CD4-positive, alpha-beta T cell treated with Interferon alpha-2 for 1 hour (primary cell): ENCODE data around the gene PDE11A.
"Not testable (repeated sequence)": the region's sequence is repeated elsewhere in the genome, so short reads cannot be mapped to it uniquely, and the experiment has no call there.

Source experiments
- DNase-seq, 2 donors: peaks; one replicate each; pipeline ENCODE4 v3.0.0-alpha.2; 2020 to 2022

PDE11A gene

DNA sequence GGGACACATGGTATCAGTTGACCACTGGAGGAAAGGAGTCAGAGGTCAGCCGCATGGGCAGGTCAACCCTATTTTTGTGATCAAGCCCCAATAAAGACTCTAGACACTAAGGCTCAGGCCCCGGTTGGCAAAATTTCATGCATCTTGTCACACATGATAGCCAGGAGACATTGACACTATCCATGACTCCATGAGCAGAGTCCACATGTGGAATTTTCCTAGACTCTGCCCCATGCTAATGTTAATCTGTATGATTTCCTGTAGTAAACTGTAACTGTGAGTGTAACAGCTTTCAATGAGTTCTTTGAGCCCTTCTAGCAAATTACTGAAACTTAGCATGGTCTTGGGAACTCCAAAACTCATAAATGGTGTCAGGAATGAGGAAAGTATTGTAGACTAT is 192.3 kb downstream of the PDE11A start:
- no peak for DNase-seq

- DNase-seq, result no peak
Measured at GRCh38 chr2:177876950-177877349, 195.6 kb downstream of the PDE11A start.

- no peak for DNase-seq
Measured at GRCh38 chr2:177874686-177875085, 197.9 kb downstream of the PDE11A start.

DNA sequence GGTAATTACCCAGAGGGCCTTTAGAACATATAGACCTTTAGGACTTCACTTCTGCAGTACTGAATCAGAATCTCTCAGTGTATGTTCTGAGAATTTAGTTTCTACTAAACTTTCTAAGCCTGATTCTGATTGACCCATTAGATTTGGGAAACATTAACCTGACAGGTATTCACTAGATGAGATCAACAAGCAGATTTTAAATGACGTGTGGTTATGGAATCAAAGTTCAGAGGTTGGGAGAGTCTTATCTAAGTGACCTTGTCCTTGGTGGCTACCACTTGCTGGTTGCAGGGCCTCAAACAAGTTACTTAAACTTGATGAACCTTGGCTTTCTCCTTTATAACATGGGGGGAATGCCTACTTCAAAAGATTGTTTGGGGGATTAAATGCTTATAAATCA is 198.7 kb downstream of the PDE11A start:
- DNase-seq, result no peak

- DNase-seq, result no peak
Measured at GRCh38 chr2:177872286-177872685, 200.3 kb downstream of the PDE11A start.

DNA sequence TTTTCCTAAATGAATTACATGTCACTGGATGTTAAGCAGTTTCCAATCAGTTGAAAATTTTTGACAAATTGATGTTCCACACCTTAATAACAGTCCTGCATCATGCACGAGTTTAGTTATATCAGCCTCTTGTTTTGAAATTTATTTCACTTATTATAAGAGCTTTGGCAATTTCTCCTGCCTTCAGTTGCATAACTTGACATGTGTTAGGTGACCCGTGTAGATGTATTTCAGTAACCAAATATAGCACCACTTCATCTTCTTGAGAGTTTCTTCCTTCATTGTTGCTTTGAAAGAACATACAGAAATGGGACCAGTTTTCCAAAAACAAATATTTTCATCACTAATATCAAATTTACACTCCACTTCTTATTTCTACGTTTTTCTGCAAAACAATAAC is 202.7 kb downstream of the PDE11A start:
- no peak for DNase-seq

GRCh38 chr2:177869209-177869608 is 203.4 kb downstream of the PDE11A start:
- DNase-seq, result no peak

DNA sequence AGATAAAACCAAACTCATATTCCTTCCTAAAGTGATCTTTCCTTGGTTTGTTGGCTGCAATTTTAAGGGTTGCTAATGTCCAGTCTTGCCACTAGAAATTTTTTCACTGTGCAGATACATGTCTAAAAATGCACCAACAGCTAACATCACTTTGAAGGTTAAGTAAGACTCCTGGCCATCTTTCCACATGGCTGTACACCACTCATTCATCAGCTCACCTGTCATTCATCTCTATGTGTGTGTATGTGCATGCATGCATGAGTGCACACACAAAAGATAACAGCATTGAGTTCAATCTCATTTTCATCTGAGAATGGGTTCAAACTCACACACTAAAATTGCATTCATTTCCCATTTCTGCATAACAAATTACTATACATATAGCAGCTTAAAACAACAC is 203.8 kb downstream of the PDE11A start:
- DNase-seq, result no peak

DNA sequence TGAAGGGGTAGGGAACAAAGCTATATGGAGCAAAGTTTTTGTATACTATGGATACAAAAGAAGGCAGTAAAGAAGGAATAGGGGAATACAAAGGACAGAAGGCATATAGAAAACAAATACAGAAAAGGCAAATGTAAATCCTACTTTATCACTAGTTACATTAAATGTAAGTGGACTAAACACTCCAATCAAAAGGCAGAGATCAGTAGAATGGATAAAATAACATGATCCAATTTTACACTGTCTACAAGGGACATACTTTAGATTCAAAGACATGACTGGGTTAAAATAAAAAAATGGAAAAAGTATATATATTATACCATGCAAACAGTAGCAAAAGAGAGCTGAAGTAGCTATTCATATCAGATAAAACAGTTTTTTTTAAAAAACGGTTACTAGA is 215.0 kb downstream of the PDE11A start:
- DNase-seq, result no peak

DNA sequence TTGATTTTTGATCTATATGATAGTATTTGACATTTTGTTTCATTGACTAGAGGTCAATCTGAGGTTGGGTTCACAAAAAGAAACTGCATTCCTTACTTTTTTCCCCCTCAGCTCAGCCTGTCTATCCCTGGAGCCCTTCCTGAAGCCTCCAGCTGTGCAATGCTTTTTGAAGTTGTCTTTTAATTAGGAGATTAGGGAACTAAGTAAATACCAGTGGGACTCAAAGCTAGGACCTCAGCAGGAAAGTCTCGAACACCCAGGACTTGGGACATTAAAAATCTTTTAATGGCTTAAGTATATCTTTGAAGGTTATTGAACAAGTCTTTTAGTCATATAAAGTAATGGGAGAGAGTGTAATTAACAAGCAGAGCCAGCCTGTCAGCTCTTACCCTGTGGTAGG is 220.2 kb downstream of the PDE11A start:
- no peak for DNase-seq

GRCh38 chr2:177843188-177843587 is 229.4 kb downstream of the PDE11A start:
- no peak for DNase-seq

DNA sequence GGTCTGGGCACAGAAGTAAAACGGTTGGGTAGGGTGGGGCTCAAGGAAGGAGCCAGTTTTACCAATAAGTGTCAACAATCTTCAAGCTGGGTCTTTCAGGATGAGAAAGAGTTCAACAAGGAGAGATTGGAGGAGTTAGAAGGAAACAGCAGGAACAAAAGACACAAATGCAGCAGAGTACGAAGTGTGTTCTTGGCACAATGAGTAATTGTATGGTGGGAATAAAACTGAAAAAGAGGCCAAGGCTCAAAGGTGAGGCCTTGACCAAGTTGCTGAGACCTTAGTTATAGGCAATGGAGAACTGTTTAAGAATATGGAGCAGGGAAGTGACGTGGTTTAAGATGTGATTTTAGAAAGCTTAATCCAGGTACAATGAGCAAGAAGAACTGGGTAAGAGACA is 230.3 kb downstream of the PDE11A start:
- no peak for DNase-seq

DNA sequence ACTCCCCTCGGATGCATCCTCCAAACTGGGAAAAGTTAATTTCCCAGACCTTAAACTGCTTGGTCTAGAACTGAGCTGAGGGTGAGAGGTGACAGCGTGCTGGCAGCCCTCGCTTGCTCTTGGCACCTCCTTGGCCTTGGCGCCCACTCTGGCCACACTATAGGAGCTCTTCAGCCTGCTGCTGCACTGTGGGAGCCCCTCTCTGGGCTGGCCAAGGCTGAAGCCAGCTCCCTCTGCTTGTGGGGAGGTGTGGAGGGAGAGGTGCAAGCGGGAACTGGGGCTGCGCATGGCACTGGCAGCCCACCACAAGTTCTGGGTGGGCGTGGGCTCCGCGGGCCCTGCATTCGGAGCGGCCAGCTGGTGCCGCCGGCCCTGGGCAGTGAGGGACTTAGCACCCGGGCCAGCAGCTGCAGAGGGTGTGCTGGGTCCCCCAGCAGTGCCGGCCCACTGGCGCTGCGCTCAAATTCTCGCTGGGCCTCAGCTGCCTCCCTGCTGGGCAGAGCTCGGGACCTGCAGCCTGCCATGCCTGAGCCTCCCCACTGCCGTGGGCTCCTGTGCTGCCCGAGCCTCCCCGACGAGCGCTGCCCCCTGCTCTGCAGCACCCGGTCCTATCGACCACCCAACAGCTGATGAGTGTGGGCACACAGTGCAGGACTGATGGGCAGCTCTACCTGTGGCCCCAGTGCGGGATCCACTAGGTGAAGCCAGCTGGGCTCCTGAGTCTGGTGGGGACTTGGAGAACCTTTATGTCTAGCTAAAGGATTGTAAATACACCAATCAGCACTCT is 237.0 kb downstream of the PDE11A start:
- DNase-seq, result not testable (repeated sequence)

- no peak for DNase-seq
Measured at GRCh38 chr2:177832611-177833433, 239.8 kb downstream of the PDE11A start.

- DNase-seq, result no peak
Measured at GRCh38 chr2:177830881-177831386, 241.6 kb downstream of the PDE11A start.

DNA sequence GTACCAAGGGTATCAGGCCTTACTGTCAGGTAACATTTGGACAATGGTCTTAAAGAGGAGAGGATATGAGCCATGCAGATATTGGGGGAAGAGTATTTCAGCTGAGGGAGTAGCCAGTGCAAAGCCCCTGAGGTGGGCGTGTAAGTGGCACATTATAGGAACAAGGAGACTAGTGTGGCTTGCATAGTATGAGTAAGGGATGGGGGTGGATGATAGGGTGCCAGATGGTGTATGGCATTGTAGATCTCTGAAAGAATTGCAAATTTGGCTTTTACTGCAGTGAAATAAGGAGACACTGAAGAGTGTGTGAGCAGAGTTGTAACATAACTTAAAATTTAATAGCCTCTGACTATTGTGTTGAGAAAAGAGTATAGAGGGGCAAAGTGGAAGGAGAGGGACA is 244.0 kb downstream of the PDE11A start:
- no peak for DNase-seq

GRCh38 chr2:177826897-177827296 is 245.7 kb downstream of the PDE11A start:
- no peak for DNase-seq

GRCh38 chr2:177822941-177823340 is 249.6 kb downstream of the PDE11A start:
- no peak for DNase-seq

DNA sequence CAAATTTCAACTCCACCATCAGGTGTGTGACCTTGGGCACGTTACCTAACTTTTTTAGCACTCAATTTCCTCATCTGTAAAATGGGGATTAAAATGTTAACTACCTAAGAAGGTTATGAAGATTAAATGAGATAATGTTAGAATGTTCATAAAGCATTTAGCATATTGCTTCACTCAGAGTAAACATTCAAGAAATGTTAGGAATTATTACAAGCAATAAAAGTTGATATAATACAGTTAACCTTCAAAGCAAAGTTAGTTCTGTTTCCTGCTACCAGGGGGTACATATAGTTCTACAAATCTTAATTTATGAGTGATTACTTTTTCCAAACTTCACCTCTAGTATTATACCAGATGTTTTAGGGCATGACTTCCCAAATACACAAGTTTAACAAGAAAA is 254.2 kb downstream of the PDE11A start:
- DNase-seq, result no peak

- no peak for DNase-seq
Measured at GRCh38 chr2:177817300-177817699, 255.3 kb downstream of the PDE11A start.

DNA sequence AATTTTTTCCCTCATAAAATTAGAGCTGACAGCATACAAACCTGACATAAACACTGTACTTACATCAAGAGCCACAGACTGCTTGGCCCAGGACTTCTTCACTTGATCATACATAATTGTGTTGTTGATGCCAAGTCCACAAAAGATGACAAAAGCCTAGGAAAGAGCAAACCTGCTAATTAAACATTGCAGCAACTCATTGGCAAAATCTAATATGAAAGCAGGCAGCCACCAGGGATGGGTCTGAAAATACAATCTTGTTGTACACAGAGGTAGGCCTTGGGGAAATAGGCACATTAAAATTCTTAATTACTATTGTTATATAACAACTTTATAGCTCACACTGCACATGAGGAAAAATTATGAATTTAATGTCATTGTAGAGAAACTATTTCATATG is 255.8 kb downstream of the PDE11A start:
- DNase-seq, result no peak

DNA sequence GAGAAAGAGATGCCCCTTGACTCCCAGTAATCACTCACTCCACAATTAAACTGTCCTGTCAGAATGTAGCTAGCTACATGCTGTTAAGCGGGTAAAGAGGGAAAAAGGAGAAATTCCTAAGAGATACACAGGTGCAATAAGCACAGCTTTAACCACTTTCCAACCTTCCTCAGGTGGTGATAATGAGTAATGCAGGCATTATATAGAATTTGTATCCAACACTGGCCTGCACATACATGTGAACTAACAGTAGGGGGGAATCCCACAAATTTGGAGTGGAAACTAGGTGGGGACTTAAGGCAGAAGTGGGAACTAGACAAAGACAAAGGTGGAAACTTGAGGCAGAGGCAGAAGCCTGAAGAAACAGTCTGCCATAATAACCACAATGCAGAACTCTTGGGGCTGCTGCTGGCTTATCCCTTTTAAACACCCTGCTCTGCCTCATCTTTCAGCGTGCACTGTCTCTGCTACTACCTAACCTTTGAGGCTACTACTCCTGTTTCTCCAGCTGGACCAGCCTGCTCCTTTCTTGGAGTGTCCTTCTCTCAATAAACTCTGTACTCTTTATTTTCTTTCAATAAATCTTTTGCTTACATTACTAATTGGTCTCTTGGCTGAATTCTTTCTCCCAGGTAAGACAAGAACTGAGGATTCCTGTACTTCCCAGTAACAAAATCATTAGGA is 259.7 kb downstream of the PDE11A start:
- DNase-seq, result no peak

DNA sequence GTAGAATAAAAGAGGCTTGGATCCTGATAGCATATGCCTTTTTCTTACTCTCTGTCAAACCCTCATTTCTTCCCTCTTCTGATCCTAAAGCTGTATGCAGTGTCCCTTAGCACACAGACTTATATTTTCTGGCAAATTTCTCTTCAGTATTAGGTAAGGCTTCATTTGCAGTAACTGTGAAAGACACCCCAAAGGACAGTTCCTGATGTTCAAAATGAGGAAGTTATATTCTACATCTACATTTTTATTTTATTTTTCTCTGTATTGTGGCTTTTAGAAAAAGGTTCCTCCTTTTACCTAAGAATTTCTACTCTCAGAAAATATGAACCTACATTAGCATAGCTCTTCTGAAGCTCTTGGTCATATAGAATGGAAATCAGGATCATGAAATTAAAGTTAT is 261.7 kb downstream of the PDE11A start:
- DNase-seq, result no peak
